ENCODE results near the gene GUCY2C.

GRCh38 chr12:14576896-14577295 is 119.5 kb downstream of the GUCY2C start:
- no peak for TF ChIP-seq CTCF (IDR thresholded peaks at IDR 0.05)
- no peak for TF ChIP-seq POLR2AphosphoS5 (IDR thresholded peaks at IDR 0.05)
